Stimulated activated CD4-positive, alpha-beta T cell treated with anti-CD3 and anti-CD28 coated beads, Interleukin-2, amount 100 ng/mL, for 4 hours (primary cell): ENCODE measurements around the gene PLA2G4F.

Source experiments
- DNase-seq: peaks from one replicate; pipeline ENCODE4 v3.0.0-alpha.2; 2020; ENCODE audit warnings: low read depth

PLA2G4F gene

DNA sequence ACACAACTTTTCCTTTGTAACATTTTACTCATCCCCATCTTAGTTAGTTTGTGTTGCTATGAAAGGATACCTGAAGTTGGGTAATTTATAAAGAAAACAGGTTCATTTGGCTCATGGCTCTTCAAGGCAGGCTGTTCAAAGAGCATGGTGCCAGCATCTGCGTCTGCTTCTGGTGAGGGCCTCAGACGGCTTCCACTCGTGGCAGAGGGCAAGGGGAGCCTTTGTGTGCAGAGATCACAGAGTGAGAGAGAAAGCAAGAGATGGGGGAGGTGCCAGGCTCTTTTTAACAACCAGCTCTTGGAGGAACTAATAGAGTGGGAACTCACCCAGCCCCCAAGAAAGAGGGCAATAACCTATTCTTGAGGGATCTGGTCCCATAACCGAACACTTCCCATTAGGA is 23.1 kb downstream of the PLA2G4F start:
- DNase-seq = no peak

DNA sequence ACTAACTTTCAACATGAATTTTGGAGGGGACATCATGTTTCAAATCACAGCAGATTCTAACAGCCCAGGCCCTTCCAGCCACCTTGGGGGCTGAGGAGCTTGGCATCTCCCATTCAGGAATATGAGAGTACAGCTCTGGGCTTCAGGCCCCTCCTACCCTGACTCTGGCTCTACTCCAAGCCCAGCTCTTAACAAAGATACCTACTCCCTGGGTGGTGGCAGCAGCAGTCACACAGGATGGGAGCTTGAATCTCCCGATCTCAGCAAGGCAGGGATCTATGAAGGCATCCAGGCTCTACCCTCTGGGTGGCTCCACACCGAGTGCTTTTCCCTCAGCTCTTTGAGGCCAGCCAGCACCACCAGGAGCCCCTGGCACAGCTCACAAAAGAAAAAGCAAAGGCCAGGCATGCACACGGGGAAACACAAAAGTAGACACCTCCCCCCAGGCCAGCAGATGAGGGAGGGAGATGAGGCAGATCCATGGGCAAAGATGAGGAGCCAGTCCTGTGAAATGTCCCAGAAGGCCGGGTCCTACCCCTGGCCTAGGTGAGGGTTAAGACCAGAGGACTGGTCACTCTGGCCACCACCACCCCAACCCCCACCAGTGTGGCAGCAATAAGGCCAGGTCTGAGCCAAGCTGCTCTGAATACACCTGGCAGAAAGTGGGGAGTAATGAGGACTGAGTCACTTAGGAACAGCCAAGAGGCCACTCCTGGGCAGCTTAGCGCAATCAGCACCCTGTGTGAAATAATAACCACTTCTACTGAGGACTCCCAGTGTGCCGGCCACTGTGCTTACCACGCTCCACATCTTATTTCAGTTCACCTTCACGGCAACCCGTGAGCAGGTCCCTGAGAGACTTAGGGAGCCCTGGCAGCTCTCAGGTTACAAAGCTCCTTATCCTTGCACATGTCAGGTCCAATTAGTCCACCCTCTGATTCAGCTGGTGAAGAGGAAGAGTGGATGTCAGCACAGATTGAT is 24.3 kb downstream of the PLA2G4F start:
- DNase-seq = no peak

DNA sequence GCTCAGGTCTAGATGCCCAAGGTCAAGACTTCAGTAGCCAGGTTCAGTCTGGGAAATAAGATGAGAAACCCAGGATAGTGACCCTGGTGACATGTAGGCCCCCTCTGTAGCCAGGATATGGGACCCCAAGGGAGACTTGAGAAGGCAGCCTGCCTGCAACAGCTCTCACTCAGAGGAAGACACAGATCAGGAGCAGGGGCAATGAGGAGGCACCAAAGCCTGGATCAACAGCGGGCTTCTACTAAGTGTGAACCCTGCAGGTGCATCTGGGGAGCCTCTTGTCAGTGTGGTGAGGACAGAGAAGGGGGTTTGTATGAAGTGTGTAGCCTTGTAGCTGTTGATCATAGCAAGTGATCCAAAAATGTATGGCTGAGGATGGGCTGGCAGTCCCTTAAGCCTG is 25.4 kb downstream of the PLA2G4F start:
- no peak for DNase-seq

DNA sequence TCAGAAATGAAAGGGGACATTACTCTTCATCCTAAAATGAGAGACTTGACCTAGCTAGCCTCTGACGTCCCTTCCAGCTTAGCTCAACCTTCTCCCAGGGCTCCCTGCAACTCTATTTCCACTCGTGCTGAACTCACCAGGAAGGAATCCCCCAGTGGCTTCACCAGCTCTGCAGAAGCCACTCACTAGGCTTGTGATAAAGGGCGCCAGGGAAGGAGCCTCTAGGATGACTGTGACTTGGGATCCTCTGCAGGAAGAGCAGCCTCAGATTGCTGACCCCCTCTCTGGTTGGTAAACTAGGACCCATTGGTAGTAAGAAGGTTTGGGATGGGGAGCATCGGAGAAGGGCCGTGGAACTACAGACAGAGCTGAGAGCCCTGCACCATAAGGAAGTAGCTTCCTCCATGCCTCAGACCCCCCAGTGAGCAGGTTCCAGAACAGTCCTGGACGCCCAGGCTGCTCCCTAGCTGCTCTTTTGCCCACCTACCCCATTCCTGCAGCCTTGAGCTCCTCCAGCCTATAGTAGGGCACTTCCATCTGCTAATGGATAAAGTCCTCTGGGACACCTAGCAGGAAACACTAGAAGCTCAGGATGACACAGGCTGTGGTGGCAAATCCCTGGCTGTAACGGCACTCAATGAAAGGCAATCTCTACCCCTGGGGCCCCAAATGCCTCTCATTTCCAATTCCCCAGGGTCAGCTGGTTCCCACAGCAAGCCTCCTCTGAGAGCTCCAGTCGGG is 26.0 kb downstream of the PLA2G4F start:
- DNase-seq = no peak

DNA sequence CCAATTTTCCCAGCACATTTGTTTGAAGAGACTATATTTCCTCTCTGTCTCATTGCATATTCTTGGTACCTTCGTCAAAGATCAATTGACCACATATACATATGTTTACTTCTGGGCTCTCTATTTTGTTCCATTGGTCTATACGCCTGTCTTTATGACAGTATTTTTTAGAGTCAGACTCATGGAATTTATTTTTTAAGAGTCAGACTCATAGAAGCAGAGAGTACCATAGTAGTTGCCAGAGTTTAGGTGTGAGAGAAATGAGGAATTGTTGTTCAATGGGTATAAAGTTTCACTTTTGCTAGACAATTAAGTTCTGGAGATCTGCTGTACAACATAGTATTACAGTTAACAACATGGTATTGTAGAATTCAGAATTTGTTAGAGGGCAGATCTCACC is 27.1 kb downstream of the PLA2G4F start:
- no peak for DNase-seq

DNA sequence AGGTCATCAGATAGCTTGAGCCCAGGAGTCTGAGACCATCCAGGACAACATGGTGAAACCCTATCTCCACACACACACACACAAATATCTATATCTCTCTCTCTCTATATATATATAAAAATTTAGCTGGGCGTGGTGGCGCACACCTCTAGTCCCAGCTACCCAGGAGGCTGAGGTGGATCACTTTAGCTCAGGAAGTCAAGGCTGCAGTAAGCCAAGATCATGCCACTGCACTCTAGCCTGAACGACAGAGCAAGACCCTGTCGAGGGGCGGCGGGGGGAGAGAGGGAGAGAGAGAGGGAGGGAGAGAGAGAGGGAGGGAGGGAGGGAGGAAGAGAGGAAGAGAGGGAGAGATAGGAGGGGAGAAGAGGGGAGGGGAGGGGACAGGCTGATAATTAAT is 28.0 kb downstream of the PLA2G4F start:
- no peak for DNase-seq

DNA sequence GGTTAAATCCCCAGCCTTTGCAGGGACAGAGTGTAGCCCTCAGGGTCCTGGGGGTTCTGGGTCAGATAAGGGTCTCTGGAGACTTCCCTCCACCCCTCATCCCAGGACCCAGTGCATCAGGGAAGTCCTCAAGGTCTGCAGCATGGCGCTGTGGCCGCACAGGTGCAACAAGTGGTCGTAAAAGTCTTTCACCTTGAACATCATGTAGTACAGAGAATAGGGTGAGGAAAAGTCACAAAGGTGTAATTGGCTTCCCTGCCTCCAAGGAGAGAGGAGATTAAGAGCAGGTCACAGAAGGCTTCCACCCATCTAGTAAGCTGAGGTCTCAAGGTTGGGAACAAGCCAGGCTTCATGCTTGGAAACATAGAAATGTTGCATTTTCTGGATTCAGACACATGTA is 32.9 kb downstream of the PLA2G4F start:
- DNase-seq = no peak

DNA sequence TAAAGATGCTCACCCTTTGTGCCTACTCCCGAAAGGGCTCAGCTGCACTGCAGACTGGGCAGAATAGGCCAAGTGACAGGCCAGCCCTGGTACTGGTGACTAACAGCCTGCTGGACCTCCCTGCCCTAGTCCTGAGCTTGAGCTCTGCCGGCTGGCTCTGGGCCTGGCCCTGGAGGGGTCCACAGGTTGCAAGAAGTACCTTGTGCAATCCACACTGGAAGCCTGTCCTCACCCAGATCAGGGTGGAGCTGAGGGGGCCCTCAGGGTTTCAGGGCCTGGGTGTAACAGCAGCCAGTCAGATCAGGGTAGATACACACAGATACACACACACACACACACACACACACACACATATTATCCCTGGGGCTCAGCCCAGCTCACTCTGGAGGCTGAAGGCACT is 34.8 kb downstream of the PLA2G4F start:
- DNase-seq = no peak

DNA sequence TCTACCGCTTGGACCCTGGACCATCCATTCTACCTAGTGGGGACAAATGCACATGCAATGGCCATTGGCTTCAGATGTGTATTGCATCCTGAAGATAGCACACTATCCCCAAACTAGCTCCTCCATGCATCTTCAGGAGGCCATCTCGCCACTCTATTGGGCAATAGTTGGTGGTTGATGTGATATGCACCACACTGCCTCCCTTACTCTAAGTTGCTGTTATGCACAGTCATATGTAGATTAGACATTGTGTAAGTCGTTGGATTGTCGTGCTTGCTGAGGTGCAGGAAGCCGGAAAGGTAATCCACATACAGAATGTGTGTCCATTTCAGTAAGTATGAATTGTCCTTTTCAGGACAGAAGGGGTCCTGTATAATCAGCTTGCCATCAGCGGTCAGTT is 35.4 kb downstream of the PLA2G4F start:
- no peak for DNase-seq

DNA sequence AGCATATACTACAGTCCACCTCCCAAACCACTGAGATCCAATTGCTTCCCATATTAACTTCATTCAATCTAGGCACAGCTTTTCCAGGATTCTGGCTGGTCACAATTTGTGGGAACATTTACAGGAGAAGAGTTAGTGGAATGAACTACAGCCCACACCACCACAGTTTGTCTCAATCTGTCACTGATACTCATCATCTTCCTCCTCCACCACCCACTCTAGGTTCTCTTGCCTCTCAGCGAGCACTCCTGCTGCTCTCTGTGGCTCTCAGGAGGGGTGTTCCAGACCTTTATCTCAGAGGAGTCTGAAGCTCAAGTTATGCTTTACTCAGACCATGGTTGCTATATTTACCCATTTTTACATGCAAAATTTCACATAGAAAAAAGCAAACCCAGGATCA is 36.2 kb downstream of the PLA2G4F start:
- DNase-seq = no peak

DNA sequence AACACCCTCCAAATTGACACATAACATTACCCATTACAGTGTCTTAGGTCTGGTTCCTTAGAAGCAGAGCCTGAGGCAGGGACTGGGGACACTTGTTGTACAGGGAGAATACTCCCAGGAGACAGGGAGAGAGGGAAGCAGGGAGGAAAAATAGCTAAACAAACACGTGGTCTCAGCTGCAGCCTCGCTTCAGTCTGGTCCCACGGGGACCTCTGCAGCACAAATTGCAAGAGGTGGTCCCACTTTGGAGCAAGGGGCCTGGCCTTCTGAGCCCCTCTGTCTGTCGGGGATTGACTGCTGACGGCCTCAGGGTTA is 37.0 kb downstream of the PLA2G4F start:
- no peak for DNase-seq

DNA sequence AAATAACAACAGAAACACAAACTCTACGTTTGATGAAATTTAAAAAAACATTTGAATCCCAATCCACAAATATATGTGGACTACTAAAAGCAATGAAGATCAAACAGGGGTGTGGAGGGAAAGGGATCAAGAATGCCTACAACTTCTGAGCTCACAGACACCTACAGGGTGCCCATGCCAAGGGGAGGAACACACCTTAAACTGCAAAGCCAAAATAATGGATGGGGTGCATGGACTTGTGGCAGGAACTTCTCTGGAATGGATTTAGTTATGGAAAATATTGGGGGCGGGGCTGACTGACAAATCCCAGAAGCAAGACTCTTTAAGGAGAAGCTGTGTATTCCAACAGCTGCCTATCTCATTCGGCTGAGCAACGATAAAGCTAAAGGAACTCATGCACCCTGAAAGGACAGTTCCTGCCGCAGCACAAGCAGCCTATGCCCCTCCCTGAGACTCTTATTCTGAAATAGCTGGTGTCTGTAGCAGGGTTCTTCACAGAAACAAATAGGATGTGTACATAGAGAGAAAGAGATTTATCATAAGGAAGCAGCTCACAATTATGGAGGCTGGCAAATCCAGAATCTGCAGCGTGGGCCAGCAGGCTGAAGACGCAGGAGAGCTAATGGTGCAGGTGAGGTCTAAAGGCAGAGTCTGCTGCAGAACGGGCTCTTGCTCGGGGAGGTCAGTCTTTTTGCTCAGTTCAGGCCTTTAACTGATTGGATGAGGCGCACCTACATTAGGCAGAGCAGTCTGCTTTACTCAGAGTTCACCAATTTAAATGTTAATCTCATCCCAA is 37.6 kb downstream of the PLA2G4F start:
- DNase-seq = no peak

DNA sequence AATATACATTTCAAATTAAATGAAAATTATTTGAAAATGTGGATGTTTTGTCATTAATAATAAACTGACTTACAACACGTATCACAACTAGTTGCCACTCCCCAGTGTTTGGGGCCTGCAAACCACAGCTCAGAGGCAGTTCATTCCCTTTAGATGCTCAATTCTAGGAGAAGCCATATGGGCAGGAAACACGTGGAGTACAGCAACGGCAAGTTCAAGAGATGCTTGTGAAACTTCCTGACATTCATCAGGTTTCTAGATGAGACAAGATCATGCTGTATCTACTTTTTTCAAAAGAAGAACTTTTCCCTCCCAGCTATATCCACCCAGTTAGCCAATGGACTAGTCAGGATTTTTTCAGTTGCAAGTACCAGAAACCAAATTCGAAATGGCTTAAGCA is 44.5 kb downstream of the PLA2G4F start:
- no peak for DNase-seq

DNA sequence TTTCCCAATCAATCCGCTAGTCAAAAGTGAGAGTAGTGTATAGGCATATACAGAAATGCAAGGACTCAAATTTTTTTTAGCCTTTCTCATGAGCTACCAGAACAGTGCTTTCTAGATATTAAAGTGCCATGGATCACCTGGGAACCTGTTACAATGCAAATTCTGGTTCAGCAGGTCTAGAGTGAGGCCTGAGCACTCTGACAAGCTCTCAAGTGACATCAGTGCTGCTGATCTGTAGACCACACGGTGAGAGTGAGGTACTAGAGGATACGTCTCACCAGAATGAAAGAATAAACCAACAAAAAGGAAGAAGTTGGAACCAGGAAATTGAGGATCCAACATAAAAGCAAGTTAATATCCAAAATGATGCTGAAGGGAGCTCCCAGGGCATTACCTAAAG is 46.1 kb downstream of the PLA2G4F start:
- DNase-seq = no peak

DNA sequence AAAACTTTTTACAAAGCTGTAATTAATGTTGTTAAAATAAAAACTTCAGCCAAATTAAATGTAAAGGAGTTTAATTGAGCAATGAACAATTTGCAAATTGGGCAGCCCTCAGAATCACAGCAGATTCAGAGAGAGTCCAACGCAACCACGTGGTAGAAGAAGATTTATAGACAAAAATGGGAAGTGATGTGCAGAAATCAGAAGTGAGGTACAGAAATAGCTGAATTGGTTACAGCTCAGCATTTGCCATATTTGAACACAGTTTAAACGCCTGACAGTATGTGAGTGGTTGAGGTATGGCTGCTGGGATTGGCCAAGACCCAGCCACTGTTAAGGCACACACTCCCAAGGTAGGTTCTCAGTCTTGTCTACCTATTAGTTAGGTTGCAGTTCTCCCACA is 47.6 kb downstream of the PLA2G4F start:
- no peak for DNase-seq

DNA sequence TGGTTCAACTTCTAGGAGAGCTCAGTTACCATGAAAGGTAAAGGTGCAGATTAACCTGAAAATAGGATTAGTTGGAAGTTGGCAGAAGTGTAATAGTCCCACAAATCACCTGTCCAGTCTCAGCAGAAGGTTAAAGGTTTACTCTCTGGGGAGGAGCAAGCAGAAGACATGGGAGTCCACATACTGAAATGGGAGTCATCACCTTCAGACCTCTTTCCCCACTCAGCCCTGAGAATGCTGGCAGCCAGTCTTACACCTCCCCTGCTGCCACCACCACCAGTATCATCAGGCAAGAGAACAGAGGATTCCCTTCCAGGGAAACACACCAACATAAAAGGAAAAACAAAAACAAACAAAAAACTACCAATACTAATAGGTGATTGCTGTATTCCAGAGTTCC is 48.2 kb downstream of the PLA2G4F start:
- DNase-seq = no peak

DNA sequence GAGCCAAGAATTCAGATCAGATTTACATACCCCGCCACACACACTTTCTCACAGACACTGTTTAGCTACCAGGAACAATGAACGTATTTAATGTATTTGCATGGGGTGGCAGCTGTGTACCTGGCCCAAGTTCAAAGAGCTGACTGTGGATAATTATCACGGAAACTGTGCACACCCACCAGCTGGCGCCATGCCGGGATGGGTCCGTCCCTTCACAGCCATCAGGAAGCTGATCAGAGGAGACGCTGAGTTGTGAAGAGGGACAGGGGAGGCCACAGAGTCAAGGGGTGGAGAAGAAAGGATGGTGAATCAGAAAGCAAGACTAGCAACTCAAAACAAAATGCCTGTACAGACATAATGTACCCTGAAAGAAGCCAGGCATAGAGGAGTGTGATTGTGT is 49.0 kb downstream of the PLA2G4F start:
- DNase-seq = no peak

DNA sequence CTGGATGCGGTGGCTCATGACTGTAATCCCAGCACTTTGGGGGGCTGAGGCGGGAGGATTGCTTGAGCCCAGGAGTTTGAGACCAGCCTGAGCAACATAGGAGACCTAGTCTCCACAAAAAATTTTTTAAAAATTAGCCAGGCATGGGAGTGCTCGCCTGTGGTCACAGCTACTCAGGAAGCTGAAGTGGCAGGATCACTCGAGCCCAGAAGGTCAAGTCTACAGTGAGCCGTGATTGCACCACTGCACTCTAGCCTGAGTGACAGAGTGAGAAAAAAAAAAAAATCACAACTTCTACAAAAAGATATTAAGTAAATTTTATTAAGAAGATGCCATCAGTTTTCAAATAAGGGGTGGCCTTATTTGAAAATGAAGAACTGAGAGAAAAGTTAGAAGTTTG is 50.1 kb downstream of the PLA2G4F start:
- no peak for DNase-seq

DNA sequence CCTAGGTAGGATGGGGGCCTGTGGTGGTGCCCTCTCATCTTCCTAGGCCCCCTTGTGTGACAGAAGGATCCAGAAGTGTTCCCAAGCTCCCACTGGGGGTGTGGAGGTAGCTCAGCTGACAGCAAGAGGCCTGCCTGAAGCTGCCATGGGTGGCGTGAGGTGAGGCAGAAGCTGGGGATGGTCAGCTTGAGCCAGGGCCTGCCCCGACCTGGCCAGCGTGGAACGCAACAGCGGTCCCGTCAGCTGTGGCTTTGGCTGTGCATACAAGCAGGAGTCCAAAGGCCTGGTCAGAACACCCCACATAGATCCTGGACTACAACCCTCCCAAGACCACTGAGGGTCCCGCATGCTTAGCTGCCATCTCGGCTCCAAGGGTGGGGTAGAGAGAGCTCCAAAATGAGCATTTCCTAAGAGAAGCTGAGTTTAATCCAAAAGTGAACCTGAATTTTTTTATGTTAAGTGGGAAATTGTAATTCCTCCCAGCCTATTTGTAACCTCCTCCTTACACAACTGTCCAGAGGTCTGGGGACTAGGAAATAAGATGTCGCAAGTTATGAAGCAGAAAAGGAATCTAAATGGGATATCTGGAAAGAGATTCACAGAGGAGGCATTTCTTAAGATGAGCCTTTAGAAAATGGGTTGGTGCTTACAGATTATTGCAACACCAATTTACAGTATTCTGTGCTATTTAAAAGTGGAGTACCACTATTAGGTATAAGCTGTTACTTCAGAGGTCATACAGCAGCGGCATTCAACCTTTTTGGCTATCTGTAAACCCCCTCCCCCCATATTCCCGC is 52.1 kb downstream of the PLA2G4F start:
- no peak for DNase-seq

DNA sequence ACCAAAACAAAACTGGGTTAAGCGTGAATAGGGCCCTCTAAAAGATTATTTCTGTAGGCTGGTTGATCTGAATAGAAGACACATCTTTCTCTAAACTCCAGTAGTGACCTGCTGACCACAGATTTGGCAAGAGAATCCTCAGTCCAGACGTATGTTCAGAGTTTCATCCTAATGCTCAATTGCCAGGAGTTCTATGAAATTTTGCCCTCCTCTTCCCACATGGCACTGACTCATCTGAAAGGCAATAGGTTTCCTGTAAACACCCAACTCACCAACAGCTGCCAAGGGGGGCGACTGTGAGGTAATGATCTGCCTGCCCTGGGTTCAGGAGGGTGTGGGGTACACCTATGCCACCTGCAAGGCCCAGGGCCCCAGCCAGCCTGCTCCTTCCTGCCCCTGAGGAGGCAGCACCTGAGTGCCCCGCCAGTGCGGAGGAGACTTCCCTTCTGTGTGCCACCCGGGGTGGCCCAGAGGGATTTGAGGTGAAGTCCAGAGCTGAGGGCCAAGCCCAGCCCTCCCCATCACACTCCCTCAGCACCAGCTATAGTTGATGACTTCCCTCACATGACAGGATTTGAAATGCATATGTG is 53.7 kb downstream of the PLA2G4F start:
- DNase-seq = no peak

DNA sequence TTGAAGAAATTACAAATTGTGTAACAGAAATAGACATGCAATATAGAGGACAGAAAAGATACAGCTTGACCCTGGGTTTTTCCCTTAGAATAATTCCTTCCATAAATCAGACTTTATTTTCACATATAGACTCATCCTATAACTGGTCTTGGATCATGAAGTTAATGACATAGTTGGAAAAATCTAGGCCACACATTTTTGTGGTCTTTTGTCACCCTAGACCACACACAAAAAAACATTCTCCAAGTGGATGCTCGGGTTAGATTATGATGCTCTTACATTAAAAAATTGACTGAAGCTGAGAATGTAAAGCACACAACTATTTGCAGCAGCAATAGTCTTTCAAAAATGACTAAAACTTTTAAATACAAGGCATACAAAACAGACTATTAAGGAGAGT is 54.6 kb downstream of the PLA2G4F start:
- DNase-seq = no peak
